NCI-H345 treated with DMSO at 0.1 percent for 48 hours (cell line): ENCODE data around the gene CCIN.
"Not testable (repeated sequence)": the region's sequence is repeated elsewhere in the genome, so short reads cannot be mapped to it uniquely, and the experiment has no call there.

ENCODE experiments used
- DNase-seq: peaks from one replicate; lab custom pipeline; 2025; ENCODE audit not compliant: unreplicated experiment; lab: John Stamatoyannopoulos, UW

CCIN gene

GRCh38 chr9:36158122-36158521 lies 11.1 kb upstream of the CCIN start:
- DNase-seq = no peak

DNA sequence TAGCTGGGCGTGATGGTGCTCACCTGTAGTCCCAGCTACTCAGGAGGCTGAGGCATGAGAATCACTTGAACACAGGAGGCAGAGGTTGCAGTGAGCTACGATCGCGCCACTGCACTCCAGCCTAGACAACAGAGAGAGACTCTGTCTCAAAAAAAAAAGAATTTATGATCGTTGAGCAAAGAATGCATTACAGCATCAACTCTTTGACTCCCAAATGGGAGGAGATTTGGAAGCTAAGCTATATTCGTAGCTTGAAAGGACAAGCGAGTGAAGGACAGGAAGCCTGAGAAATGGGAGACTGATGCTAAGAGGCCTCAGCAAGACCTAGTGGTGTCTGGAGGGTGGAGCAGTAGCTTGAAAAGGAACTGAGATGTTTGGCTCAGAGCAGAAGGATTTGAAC lies 10.3 kb upstream of the CCIN start:
- DNase-seq = no peak

- not testable (repeated sequence) for DNase-seq
These were observed 9.7 kb upstream of the CCIN start for GRCh38 chr9:36159509-36159908.

DNA sequence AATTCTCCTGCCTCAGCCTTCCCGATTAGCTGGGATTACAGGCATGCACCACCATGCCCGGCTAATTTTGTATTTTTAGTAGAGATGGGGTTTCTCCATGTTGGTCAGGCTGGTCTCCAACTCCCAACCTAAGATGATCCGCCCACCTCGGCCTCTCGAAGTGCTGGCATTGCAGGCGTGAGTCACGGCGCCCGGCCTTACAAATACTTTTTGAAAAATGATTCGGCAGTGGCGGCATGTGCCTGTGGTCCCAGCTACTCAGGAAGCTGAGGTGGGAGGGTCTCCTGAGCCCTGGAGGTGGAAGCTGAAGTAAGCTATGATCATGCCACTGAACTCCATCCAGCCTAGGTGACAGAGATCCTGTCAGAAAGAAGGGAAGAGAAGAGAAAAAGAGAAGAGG lies 9.1 kb upstream of the CCIN start:
- not testable (repeated sequence) for DNase-seq

- DNase-seq = no peak
These were observed 8.0 kb upstream of the CCIN start for GRCh38 chr9:36161187-36161586.

DNA sequence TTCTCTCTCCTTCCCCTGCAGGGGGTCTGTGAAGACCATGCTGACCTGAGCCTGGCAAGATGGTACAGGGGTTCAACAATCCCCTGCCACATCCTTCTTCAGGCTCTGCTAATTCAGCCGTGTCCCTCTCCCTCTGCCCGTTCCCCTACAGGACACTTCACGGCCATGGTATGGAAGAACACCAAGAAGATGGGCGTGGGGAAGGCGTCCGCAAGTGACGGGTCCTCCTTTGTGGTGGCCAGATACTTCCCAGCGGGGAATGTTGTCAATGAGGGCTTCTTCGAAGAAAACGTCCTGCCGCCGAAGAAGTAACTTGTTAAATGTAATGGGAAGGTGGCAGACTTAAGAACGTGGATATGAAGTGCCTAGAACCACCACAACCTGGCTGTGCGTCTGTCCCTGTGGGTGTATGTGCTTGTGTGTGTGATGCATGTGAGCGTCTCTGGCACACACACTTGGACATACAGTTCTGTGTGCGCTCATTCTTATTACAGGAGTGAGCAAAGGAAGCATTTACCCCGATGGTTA lies 6.9 kb upstream of the CCIN start:
- DNase-seq = no peak

GRCh38 chr9:36163049-36163785 lies 6.0 kb upstream of the CCIN start:
- no peak for DNase-seq

- DNase-seq = no peak
These were observed 5.4 kb upstream of the CCIN start for GRCh38 chr9:36163786-36164170.

GRCh38 chr9:36164372-36164771 lies 4.8 kb upstream of the CCIN start:
- DNase-seq = no peak

DNA sequence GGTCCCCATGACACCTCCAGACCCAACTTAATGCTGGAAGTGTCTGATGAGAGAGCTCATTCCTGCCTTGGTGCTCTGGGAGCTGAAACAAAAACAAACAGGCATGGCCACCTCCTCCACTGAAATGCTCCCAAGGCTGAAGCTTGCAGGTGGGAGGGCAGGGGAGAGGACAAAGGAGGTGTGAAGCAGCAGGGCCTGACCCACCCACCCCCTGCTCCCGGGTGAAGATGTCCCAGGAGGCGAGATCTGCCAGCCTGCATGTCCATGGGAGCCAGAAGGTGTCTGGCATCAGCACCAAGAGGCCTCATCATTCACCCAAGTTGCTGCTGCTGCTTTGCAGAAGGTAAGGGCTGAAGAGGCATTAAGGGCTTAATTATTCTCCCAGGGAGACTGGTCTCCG lies 4.2 kb upstream of the CCIN start:
- no peak for DNase-seq

- DNase-seq = no peak
These were observed 3.4 kb upstream of the CCIN start for GRCh38 chr9:36165826-36166167.

DNA sequence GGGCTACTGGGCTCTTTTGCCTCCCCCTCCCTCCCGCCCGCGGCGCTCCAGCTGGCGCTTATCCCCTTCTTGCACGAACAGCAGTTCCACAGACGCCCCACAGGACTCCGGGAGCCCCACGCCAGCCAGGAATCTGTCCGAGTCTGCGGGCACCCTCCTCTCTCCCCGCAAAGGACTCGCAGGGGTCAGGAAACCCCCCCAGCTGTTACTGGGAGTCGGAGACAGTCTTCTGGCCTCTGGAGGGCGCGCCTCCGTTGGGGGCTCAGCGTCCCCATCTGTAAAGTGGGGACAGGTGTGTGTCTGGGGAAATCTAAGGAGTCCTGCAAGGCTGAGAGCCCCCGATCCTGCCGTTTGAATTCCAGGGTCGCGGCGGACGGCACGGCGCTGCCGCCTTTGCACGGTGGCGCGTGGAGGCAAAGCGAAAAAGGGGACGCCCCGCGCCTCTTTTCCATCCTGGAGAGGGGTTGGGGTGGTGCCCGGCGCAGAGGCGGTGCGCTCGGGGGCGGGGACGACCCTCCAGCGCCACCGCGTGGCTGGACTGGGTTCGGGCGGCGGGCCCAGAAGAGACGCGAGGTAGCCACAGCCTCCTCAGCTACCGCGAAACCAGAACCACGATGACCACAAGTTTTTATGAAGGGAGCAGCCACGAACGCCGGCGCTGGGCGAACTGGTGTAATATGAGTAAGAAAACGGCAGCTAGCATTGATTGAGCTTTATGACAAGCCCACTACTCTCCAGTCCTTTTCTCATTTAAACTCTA lies 2.8 kb upstream of the CCIN start:
- DNase-seq = peak; percentile 59

- DNase-seq = no peak
These were observed 520 bp downstream of the CCIN start for GRCh38 chr9:36169708-36170107.

- DNase-seq = no peak
These were observed 1.3 kb downstream of the CCIN start for GRCh38 chr9:36170531-36170930.

DNA sequence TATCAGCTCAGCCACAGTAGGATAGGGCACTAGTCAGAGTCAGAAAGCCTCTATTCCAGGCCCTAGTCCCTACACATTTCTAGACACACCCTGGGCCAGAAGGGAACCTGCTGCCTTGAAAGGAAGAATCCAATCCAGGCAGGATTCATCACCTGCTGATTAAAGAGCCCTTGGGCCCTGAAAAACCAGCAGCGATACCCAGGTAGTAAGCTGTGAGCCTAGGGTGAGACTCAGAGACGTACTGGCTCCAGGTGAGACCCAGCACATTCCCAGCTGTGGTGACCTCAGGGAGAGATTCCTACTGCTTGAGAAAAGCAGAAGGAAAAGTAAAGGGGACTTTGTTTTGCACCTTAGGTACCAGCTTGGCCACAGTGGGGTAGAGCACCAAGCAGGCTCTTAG lies 4.7 kb downstream of the CCIN start:
- DNase-seq = no peak

- DNase-seq = no peak
These were observed 5.1 kb downstream of the CCIN start for GRCh38 chr9:36174271-36174670.

- DNase-seq = no peak
These were observed 5.5 kb downstream of the CCIN start for GRCh38 chr9:36174731-36175130.

- DNase-seq = not testable (repeated sequence)
These were observed 6.0 kb downstream of the CCIN start for GRCh38 chr9:36175209-36175608.

GRCh38 chr9:36176496-36176895 lies 7.3 kb downstream of the CCIN start:
- not testable (repeated sequence) for DNase-seq

- DNase-seq = no peak
These were observed 8.4 kb downstream of the CCIN start for GRCh38 chr9:36177571-36177970.

DNA sequence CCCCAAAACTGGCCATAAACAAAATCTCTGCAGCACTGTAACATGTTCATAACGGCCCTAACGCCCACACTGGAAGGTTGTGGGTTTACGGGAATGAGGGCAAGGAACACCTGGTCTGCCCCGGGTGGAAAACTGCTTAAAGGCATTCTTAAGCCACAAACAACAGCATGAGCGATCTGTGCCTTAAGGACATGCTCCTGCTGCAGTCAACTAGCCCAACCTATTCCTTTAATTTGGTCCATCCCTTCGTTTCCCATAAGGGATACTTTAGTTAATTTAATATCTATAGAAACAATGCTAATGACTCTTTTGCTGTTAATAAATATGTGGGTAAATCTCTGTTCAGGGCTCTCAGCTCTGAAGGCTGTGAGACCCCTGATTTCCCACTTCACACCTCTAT lies 11.1 kb downstream of the CCIN start:
- DNase-seq = not testable (repeated sequence)

DNA sequence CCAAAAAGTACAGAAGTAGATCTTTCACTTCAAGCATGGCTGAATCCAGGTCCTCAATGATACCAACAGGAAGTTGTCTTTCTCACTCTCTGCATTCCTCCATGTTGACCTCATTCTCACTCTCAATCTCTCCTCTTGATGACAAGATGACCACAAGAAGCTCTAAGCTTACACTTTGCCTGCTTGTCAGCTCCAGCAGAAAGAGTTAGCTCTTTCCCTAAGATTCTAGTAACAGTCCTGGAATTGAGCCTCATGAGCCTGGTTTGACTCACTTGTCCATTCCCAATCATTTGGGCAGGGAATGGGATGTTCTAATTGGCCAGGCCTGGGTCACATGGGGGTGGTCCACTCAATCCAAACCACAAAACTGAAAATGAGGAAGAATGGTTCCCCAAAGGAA lies 18.2 kb downstream of the CCIN start:
- DNase-seq = no peak
